DMS 273 (cell line): ENCODE measurements around the gene MGAT5.

Source experiments
- DNase-seq: peaks from one replicate; lab custom pipeline; 2025; ENCODE audit not compliant: unreplicated experiment; lab: John Stamatoyannopoulos, UW

Gene MGAT5

DNA sequence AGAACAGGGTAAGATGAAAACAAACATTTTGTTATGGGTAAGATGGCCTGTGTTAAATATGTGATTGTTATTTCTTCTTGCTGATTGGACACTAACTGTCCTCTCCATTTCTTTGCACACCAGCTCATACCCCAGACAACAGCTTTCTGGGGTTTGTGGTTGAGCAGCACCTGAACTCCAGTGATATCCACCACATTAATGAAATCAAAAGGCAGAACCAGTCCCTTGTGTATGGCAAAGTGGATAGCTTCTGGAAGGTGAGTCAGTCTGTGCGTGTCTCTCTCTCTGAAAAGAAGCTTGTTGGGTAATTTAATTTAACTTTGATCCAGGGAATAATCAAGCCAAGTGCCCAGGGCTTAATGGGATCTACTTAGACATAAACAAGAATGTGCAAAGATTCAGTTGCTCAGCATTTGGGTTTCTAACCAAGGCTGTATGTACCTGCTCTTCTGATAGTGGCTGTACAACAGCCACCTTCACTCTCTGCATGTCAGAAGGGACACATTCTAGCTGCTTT, 108.3 kb downstream of the MGAT5 start:
- no peak for DNase-seq

DNA sequence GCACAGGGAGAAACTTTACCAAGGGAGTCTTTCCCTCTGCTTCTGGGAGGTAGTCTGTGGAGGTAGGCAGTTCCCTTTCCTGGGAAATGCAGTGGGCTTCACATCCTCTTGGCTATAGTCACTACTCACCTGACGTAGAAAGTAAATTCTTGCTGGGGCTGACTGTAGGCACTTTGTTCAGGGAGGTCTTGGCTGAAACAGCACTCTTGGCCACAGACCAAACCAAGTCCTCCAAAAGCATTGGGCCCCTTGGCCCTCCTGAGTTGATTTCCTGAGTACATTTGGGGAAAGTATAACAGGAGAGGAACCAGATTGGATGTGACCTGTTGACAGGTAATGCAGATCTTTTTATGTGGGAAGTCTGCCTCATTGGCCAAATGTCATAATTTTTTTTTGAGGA, 108.9 kb downstream of the MGAT5 start:
- DNase-seq, result no peak

DNA sequence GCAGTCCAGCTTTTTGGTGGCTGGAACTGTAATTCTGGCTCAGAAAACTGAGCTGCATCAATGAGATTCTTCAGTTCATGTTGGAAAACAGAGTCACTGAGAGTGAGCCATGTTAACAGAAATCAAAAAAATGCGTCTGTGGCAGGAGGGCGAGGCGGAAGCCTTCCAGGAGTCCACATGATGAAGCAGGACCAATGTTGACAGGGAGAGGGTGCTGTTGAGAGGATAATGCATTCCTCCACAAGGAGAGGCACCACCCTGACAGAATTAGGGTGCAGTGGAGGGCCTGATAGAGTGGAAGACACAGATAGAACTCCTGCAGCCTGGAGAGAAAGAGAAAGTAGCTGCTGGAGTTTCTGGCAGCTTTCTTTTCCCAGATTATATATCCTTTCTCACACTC, 111.5 kb downstream of the MGAT5 start:
- peak; percentile 24 for DNase-seq

DNA sequence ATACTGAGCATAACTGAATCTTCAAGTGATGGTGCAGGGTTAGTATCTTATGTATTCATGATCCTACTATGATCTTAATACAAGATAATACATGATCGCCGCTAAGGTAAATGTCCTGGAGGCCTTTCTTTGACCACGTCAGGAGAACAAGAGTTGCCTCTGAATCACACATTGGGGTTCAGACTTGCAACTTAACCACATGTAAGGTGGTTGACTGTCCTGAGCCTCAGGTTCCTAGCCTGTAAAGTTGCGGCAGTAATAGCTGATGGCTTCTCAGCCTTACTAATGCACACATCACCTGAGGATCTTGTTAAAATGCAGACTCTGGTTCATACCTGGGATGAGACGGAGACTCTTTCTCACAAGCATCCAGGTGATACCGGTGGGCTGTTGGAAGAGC, 112.5 kb downstream of the MGAT5 start:
- DNase-seq, result no peak

DNA sequence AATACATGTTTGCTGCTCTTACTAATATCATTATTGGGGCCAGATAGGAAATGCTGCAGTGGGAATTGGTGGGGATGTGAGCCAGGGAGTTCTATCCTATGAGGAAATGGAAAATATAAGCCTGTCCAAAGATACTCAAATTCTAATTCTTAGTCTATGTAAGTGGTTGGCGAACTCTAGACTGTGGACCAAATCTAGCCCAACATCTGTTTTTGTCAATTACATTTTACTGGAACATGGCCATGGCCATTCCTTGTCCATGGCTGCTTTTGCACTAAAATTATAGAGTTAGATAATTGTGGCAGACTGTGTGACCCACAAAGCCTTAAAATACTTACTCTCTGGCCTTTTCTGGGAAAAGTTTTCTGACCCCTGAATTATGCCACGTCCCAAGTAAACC, 113.3 kb downstream of the MGAT5 start:
- no peak for DNase-seq

DNA sequence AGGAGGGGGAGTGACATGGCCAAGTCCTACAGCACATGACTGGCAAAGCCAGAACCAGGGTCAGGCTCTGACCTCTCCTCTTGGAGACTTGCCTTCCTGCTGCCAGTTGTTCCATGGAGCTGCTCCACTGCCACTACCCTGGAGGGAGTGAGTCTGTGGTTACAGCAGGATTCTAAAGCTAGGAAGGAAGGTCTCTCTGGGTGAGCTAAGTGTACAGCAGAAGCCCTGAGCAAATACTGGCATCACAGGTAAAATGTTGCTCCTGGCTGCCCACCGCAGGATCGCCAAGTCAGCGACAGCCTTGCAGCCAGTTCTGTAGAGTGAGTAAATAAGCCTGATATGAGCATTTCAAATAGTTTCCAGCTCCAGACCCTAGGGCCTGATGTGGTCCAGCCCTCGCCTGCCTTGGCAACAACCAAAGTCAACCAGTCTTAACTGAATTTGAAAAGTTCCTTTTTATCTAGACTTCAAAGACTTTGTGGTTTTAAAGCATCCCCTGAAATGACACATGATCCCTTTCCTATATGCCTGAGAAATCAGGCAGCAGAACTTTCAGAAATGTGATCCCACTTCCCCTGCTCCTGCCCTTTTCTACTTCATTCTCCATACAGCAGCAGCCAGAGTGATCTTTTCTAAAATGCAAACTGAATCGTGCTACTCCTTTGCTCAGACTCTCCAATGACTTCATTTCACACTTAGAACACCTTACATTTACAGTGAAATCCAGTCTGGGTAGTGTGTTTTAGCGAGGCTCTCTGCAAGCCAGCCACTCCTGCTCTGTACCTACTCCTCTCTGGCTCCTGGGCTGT, 114.3 kb downstream of the MGAT5 start:
- peak; percentile 52 for DNase-seq

DNA sequence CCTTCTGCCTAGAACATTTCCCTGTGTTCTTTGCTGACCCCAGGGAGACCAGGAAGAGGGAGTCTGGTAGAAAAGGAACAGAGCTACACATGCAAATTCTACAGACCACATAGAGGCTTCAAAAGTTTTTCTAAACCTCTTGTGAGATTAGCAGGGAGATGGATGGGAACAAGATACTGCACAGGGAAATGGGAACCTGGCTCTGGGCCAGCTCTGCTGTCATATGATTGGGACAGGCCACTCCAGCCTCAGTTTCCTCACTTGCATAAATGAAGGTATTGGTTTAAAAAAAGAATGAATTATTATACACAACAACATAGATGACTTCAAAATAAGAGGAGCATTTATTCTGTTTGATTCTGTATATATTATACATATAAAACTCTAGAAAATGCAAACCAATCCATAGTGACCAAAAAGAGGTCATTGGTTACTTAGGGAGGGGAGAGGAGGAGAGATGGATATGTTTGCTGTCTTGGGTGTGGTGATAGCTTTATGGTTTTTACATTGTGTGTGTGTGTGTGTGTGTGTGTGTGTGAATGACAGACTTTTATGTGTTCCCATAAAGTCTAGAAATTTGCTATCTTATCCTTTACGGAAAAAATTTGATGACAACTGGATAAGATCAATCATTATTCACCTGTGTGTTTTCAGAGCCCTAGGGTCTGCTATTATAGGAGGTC, 115.5 kb downstream of the MGAT5 start:
- no peak for DNase-seq

DNA sequence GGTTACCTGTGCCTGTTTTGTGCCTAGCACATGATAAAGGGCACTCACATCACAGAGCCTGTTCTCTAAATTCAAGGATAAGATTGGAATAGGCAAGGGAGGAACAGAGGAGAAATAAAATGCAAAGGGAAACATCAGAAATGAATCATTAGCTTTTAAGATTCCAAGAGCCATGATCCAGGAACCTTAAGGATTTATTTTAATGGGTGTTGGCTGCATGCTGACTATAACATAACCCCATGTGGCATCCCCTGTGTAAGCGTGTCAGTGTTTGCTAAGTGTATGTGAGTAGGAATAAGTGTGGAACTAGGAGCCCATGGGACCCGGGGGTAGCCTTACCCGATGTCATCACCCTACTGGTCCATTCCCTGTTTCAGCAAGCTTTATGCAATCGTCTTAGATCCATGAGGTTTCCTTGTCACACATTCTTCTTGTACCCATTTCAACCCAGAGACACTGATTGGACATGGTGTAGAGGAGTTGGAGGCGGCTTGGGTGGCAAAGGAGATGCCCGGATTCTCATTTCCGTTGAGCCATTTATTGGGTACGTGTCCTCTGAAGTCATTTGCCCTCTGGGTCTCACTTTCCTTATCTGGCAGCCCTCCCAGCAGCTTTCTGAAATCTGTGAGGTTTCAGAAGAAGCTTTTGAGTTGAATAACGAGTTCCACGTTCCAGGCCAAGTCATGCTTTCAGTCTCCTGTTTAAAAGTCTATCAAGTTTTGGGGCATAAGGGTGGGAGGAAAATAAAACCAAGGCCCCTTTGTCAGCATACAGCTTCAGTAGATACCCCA, 117.0 kb downstream of the MGAT5 start:
- DNase-seq, result no peak

DNA sequence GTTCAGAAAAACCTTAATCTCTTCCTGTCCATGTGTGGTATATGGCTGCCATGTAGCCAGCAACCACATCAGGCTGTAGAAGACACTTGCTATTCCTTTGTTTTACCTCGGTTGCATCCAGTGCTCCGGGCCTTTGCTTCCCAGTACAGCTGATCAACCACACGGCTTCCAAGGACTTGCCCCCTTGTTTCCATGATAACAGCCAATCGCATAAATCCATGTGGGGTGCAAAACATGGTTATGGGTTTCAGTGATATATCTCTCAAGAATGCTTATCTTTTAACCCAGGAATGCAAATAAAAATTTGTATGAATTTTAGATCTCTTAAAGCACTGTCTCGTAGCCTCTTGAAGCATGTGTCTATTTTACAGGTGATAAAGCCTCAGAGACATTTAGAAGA, 118.3 kb downstream of the MGAT5 start:
- DNase-seq, result no peak

DNA sequence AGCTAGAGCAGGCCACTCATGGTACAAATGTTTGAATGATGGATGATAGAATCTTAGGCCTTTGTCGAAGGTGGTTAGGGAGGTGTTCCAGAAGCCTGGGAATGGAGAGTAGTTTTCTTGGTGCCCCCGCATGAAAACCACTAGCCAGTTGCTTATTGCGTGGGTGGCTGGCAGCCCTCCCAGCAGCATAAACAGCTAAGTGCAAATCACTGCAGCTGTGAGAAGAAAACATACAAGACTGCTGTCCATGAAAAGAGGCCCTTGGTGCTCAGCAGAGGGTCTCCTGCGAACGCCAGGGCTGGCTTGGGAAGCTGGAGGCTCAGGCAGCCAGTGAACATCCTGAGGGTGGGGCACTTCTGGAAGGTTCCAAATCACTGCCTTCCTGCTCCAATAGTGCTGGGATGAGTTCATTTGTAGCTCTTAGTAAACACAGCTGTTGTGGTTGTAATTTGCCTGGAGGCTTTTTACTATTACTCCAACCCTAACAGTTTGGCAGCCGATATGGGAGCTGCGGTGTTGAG, 118.8 kb downstream of the MGAT5 start:
- DNase-seq, result peak; percentile 71

DNA sequence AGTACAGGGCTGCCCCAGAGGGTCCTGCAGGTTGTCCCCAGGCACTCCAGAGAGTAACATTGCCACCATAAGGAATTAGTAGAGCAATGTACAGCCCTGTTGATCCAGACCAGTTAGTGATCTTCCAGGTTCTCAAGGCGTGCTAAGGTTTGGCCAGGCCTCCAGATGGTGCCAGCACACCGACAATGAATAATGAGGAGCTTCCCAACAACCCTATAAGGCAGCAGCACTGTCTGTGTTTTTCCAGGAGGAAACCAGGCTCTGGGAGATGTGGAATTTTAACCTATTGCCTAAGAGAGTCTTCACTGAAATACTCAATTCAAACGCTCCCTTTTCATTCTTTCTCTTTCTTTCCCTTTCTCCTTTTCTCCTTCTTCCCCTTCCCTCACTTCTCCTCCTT, 122.1 kb downstream of the MGAT5 start:
- peak; percentile 81 for DNase-seq

DNA sequence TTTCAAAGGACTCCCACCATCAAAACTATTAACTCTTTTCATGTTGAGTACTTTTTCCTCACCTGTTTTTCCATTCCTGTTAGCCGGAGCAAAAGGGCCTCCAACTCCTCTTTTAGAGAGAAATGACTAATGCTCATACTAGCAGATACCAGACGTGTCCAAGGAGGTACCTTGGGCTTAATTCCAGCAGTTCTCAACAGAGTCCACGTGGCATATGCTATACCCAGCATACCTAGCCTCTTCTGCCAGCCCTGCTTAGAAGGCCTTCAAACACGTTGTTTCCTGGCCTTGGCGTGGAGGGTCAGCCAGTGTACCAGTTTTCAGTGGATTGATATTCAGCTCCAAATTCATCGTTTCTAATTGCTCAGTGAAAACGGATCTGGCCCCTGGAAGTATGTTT, 123.9 kb downstream of the MGAT5 start:
- DNase-seq, result no peak

DNA sequence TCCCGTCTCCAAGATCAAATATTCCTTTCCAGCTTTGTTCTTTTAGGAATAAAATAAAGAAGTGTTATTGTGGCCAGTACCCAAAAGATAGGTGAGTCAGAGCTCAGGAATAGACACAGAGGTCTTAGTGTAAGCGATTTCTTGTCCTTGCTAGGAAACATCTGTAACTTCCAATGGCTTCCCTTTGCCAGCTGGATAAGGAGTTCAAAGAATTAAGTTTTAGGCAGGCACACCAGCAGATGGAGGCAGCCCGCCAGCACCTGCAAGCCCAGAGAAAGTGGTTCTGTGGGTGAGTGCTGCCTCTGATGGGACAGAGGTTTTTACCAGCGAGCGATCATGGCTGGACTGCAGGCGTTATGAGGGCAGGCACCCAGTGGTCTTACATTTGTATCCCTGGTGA, 125.4 kb downstream of the MGAT5 start:
- peak; percentile 26 for DNase-seq

DNA sequence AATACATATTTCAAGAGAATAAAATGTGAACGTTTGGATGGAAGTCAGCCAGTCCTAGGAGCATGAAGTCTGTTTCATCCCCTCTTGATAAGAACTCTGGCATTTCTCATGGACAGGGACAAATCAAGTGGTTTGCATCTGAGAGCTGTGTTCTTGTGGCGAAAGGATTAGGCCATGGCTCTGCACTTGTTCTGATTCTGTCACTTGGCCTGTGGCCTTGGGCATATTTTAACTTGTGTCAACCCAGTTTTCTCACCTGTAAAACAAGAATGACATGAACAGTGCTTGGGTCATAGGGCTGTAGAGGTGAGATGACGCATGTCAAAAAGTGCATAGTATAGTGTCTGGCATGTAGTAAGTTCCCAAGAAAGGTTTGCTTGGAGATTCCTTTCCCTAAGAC, 125.8 kb downstream of the MGAT5 start:
- DNase-seq, result no peak

DNA sequence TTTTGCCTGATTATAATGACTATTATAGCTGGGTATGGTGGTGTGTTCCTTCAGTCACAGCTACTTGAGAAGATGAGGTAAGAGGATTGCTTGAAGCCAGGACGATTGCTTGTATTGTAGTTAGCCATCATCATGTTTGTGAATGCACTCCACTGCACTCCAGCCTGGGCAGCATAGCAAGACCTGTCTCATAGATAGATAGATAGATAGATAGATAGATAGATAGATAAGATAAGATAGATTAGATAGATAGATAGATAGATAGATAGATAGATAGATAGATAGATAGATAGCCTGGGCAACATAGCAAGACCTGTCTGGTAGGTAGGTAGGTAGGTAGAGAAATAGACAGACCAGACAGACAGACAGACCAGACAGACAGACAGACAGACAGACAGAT, 127.3 kb downstream of the MGAT5 start:
- no peak for DNase-seq

DNA sequence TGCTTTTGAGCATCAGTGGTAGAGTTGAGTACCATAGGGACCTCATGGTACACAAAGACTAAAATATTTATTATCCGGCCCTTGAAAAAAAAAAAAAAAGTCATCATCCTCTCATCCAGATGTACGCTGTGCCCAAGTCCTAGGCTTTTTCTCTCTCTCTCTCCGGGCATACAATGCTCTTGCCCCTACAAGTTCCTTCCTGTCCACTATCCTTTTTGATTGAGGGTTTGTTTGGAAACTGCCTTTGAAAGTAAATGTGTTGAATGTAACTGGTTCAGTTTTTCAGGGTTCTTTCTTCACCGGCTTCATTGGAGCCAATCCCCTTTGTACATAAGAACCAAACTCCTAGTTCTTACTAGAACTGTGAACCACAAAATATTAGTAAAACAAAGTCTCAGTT, 130.3 kb downstream of the MGAT5 start:
- DNase-seq, result no peak

DNA sequence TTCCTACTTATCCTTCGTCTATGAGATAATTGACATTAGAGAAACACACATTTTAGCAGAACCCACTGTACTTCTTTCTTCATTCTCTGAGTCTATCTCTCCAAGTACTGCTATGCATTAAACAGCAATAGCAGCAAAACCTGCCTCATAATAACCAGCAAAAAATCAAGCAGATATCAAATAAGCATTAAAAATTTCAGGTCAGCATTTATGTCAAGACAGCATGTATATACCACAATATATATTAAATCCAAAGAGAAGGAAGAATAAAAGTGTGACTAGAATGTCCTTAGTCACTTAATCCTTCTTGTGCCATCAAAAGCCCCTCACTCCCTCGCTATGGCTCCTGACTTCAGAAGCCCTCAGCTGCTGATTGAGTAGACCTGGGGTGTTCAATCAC, 131.3 kb downstream of the MGAT5 start:
- DNase-seq, result no peak

DNA sequence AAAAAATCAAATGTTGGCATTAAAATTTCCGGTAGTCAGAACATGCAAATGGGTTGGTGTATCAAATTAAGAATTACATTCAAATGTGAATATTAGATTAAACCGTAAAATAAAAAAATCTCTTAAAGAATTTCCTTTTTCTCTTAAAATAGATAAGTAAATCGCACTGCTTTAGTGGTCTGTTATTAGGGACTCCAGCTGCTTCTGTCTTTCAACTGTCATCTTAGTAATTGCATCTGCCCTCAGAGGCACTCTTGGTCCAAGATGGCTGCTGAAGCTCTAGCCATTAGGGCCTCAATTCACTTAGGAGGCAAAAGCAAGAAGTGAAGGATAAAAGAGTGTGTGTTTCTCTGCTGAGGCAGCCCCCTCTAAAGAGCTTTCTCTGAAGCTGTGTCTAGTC, 132.4 kb downstream of the MGAT5 start:
- DNase-seq, result no peak

DNA sequence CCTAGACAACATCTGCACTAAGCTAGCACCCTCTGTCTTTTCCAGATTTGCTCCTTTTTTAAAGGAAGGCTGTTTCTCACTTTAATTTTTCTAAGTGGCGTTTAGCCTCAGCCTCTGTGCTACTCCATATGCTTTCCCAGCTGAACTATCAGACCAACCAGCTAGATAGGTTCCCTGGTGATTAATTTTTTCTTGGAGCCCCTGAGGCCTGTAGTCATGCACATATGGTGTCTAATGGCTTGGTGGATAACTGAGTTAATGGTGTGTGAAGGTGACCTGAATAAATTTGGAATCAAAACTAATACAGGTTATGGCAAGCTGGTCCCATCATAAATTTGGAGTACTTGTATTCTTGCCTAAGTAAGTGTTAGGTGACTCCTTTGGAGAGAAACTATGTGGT, 135.5 kb downstream of the MGAT5 start:
- peak; percentile 91 for DNase-seq

DNA sequence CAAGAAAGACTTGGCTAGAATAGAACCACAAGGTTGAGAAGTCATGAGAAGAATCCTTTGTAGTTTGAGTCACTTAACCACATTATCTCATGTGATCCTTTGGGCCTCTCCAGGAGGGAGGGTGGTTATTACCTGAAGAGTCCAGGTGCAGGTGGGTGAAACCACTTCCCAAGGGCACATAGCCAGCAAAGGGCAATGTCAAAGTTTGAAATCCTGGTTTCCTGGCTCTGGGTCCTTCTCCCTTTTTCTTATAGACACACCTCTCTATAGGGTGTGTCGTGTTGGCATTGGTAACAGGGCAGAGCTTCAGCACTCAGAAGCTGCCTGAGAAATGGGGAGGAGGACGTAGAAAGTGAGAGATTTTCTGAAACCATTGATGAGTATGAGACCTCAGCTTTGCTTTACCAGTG, 137.9 kb downstream of the MGAT5 start:
- no peak for DNase-seq

DNA sequence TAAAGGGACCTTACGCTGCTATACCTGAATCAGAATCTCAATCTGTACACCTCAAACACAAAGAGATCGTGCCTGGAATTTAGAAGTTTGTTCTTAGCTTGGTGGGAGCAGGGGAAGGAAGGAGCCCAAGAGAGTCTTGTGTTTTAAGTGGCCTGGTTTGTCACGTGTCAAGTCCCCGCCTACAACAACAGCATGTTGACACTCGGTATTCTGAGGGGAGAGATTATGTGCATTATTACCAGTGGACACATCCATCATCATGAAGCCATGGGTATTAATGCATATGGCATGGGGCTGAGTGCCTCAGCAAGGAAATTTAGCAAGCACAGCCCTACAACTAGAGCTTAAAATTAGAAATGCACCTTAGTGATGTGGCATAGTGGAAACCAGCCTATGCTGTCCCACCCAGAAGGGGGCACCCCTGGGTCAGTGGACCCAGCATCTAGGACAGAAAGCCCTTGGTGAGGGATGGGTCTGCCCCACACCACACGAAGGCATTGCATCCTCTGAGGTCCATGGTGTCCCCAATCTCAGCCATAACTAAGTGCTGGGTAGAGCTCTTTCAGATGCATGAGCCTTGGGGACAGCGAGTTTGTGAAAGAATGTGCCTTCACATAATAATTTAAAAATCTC, 138.7 kb downstream of the MGAT5 start:
- peak; percentile 42 for DNase-seq
